H1 (cell line): ENCODE measurements around the gene CCT5. TPM values are rescaled to one million over a fixed set of nuclear protein-coding genes. Genes with fewer than 3 reads are reported as not detected.

ENCODE experiments used
- CTCF ChIA-PET: fragments of 300-600 bp; sonication (Branson Sonifier 250); formaldehyde crosslinking; loops from one replicate; lab custom pipeline; 2021; ENCODE audit not compliant: partially characterized antibody; lab: Charles Lee
- POLR2A ChIA-PET: fragments of 300-600 bp; sonication (Branson Sonifier 250); formaldehyde crosslinking; loops from one replicate; lab custom pipeline; 2021; ENCODE audit warnings: inconsistent platforms; ENCODE audit not compliant: partially characterized antibody; lab: Charles Lee
- DNase-seq, 2 experiments: peaks; one replicate each; pipeline versions ENCODE4 v3.0.0 to v3.0.0-alpha.2; 2010 to 2022; ENCODE audit warnings: low spot score in 2 of 2, low read depth in 1 of 2, mixed read lengths in 1 of 2
- FAIRE-seq: peaks from 2 replicates; lab custom pipeline; 2011; peaks lifted over from hg19 to GRCh38; lab: Jason Lieb, UNC
- H2AFZ ChIP-seq: 2 replicates; pipeline ENCODE4 v1.8.1; 2012; ENCODE audit warnings: low read length, inconsistent platforms
- H2AK5ac ChIP-seq: 2 replicates; pipeline ENCODE4 v1.6.1; 2013; ENCODE audit warnings: low read depth, low read length
- H2BK120ac ChIP-seq: replicated peaks from 2 replicates; pipeline ENCODE3; 2013; ENCODE audit warnings: low read depth, low read length, inconsistent platforms
- H2BK12ac ChIP-seq: 2 replicates; pipeline ENCODE4 v1.6.1; 2013; ENCODE audit warnings: low read depth, low read length
- H2BK15ac ChIP-seq: 2 replicates; pipeline ENCODE4 v1.6.1; 2013; ENCODE audit warnings: low read length
- H2BK20ac ChIP-seq: 2 replicates; pipeline ENCODE4 v1.6.1; 2013; ENCODE audit warnings: low read length
- H2BK5ac ChIP-seq: 2 replicates; pipeline ENCODE4 v1.6.1; 2013; ENCODE audit warnings: low read depth, low read length
- H3K14ac ChIP-seq: 2 replicates; pipeline ENCODE4 v1.6.1; 2013; ENCODE audit warnings: inconsistent platforms; ENCODE audit not compliant: insufficient read length
- H3K18ac ChIP-seq: 2 replicates; pipeline ENCODE4 v1.6.1; 2013; ENCODE audit warnings: low read length; ENCODE audit errors: extremely low read depth
- H3K23ac ChIP-seq: 2 replicates; pipeline ENCODE4 v1.6.1; 2013; ENCODE audit warnings: inconsistent platforms; ENCODE audit not compliant: insufficient read length
- H3K23me2 ChIP-seq: 2 replicates; pipeline ENCODE4 v1.6.1; 2013; ENCODE audit warnings: low read depth, low read length
- H3K27ac ChIP-seq: 2 replicates; pipeline ENCODE4 v1.6.1; 2011; ENCODE audit warnings: low read depth, low read length, inconsistent platforms
- H3K27me3 ChIP-seq, 4 experiments: replicated peaks in 1 of 4; 1 replicate in 1 of 4; 2 replicates in 3 of 4; pipeline versions ENCODE4 v1.6.1 to v1.8.1; 2011 to 2013; ENCODE audit warnings: low read length in 3 of 4, mild to moderate bottlenecking in 3 of 4, inconsistent platforms in 2 of 4, mixed read lengths in 2 of 4, moderate library complexity in 1 of 4; ENCODE audit not compliant: control insufficient read depth in 3 of 4, insufficient read depth in 3 of 4; ENCODE audit errors: extremely low read depth in 1 of 4
- H3K36me3 ChIP-seq, 4 experiments: 2 replicates each; pipeline versions ENCODE4 v1.6.1 to v1.8.1; 2011 to 2013; ENCODE audit warnings: mild to moderate bottlenecking in 4 of 4, low read length in 3 of 4, moderate library complexity in 2 of 4, control low read depth in 1 of 4, inconsistent platforms in 1 of 4; ENCODE audit not compliant: insufficient read depth in 4 of 4, control insufficient read depth in 2 of 4
- H3K4ac ChIP-seq: replicated peaks from 2 replicates; pipeline ENCODE3; 2013; ENCODE audit warnings: low read length, low read depth, mixed read lengths, inconsistent platforms; ENCODE audit not compliant: insufficient read length
- H3K4me1 ChIP-seq, 4 experiments: replicated peaks in 1 of 4; 1 replicate in 1 of 4; 2 replicates in 3 of 4; pipeline versions ENCODE4 v1.6.1 to v1.8.1; 2011 to 2013; ENCODE audit warnings: low read length in 3 of 4, inconsistent platforms in 2 of 4, mixed read lengths in 1 of 4; ENCODE audit not compliant: insufficient read depth in 4 of 4, control insufficient read depth in 3 of 4
- H3K4me2 ChIP-seq, 2 experiments: 2 replicates each; pipeline versions ENCODE4 v1.6.1 to v1.8.1; 2011 to 2013; ENCODE audit warnings: low read depth in 2 of 2, low read length in 2 of 2, control low read depth in 1 of 2, inconsistent platforms in 1 of 2, mild to moderate bottlenecking in 1 of 2; ENCODE audit not compliant: insufficient read depth in 1 of 2
- H3K4me3 ChIP-seq, 4 experiments: fragments of 200-600, 300-600 bp in 1 of 4; sonication (generic), shearing (Covaris generic), sonication (Bioruptor Twin) in 1 of 4; 2 replicates each; pipeline versions ENCODE4 v1.5.1 to v1.8.1; 2011 to 2016; ENCODE audit warnings: low read length in 4 of 4, low read depth in 3 of 4, control low read depth in 2 of 4, inconsistent platforms in 2 of 4, mild to moderate bottlenecking in 2 of 4, mixed read lengths in 1 of 4, moderate library complexity in 1 of 4; ENCODE audit not compliant: insufficient read depth in 2 of 4; ENCODE audit errors: extremely low read depth in 1 of 4
- H3K56ac ChIP-seq: replicated peaks from 2 replicates; pipeline ENCODE3; 2013; ENCODE audit warnings: low read depth, mild to moderate bottlenecking, mixed read lengths, low read length, inconsistent platforms; ENCODE audit not compliant: insufficient read length
- H3K79me1 ChIP-seq: 2 replicates; pipeline ENCODE4 v1.6.1; 2013; ENCODE audit warnings: low read depth, low read length, control low read depth
- H3K79me2 ChIP-seq, 2 experiments: 2 replicates each; pipeline versions ENCODE4 v1.6.1 to v1.8.1; 2012 to 2013; ENCODE audit warnings: low read length in 2 of 2, mild to moderate bottlenecking in 2 of 2, inconsistent platforms in 1 of 2; ENCODE audit not compliant: insufficient read depth in 2 of 2, control insufficient read depth in 1 of 2
- H3K9ac ChIP-seq, 4 experiments: replicated peaks in 1 of 4; 1 replicate in 1 of 4; 2 replicates in 3 of 4; pipeline versions ENCODE4 v1.6.1 to v1.8.1; 2011 to 2013; ENCODE audit warnings: low read depth in 3 of 4, low read length in 3 of 4, control low read depth in 2 of 4, mild to moderate bottlenecking in 2 of 4, moderate library complexity in 2 of 4, inconsistent platforms in 1 of 4; ENCODE audit errors: extremely low read depth in 1 of 4
- H3K9me3 ChIP-seq, 2 experiments: 2 replicates each; pipeline versions ENCODE4 v1.6.1 to v1.8.1; 2012 to 2013; ENCODE audit warnings: mild to moderate bottlenecking in 2 of 2, moderate library complexity in 2 of 2, control low read depth in 1 of 2, inconsistent platforms in 1 of 2, low read depth in 1 of 2, low read length in 1 of 2, mixed read lengths in 1 of 2; ENCODE audit not compliant: insufficient read depth in 2 of 2
- H4K20me1 ChIP-seq, 2 experiments: replicated peaks in 1 of 2; 2 replicates each; pipeline versions ENCODE3 to v1.8.1; 2011 to 2013; ENCODE audit warnings: inconsistent platforms in 2 of 2, low read length in 2 of 2, mild to moderate bottlenecking in 1 of 2; ENCODE audit not compliant: insufficient read depth in 2 of 2, control insufficient read depth in 1 of 2
- H4K5ac ChIP-seq: 2 replicates; pipeline ENCODE4 v1.6.1; 2013; ENCODE audit warnings: low read length, low read depth, mixed read lengths, inconsistent platforms; ENCODE audit not compliant: insufficient read length
- H4K8ac ChIP-seq: 2 replicates; pipeline ENCODE4 v1.8.0; 2013; ENCODE audit warnings: mild to moderate bottlenecking, moderate library complexity, low read length, inconsistent platforms; ENCODE audit not compliant: insufficient read depth; ENCODE audit errors: extremely low read depth
- H4K91ac ChIP-seq: replicated peaks from 2 replicates; pipeline ENCODE3; 2013; ENCODE audit warnings: low read length, mixed read lengths, inconsistent platforms; ENCODE audit not compliant: insufficient read length
- BACH1 ChIP-seq: IDR thresholded peaks from 2 replicates; pipeline ENCODE4 v1.6.1; 2012; ENCODE audit warnings: low read length, improper control_type of control experiment
- MAFK ChIP-seq: IDR thresholded peaks from 2 replicates; pipeline ENCODE4 v1.6.1; 2012; ENCODE audit warnings: low read depth, mild to moderate bottlenecking, improper control_type of control experiment, low read length
- MAX ChIP-seq: IDR thresholded peaks from 2 replicates; pipeline ENCODE4 v1.6.1; 2012; ENCODE audit warnings: inconsistent platforms
- NRF1 ChIP-seq: IDR thresholded peaks from 2 replicates; pipeline ENCODE4 v1.6.1; 2011; ENCODE audit warnings: mild to moderate bottlenecking, low read depth, low read length, improper control_type of control experiment
- SP2 ChIP-seq: IDR thresholded peaks from 2 replicates; pipeline ENCODE4 v1.6.1; 2012; ENCODE audit warnings: mild to moderate bottlenecking, low read length, inconsistent platforms
- YY1 ChIP-seq: IDR thresholded peaks from 2 replicates; pipeline ENCODE4 v1.6.1; 2011; ENCODE audit warnings: low read depth, mild to moderate bottlenecking, low read length
- WGBS, 2 experiments: shearing (Covaris generic) in 1 of 2; methylation state at CpG; one replicate each; pipeline versions ENCODE4 v1.1.6 to v1.1.7; 2013 to 2015; ENCODE audit warnings: low lambda C conversion rate in 2 of 2, mixed read lengths in 2 of 2, inconsistent platforms in 1 of 2, low coverage in 1 of 2, missing lambda C conversion rate in 1 of 2; ENCODE audit not compliant: insufficient replicate concordance in 2 of 2, insufficient coverage in 1 of 2, insufficient read length in 1 of 2; ENCODE audit errors: extremely low coverage in 1 of 2, missing lambda C conversion rate in 1 of 2; 5-methylcytosine and 5-hydroxymethylcytosine counted together
- polyA plus RNA-seq, 7 experiments: library from polyadenylated mRNA; depleted of rRNA in 3 of 7; stranded (reverse) in 5 of 7; unstranded in 2 of 7; fragments of >200 nt in 5 of 7; fragments of 200-250 nt in 2 of 7; gene quantifications; 1 replicate in 5 of 7; 2 replicates in 1 of 7; 4 replicates in 1 of 7; pipeline versions ENCODE4 v1.2.1 to v1.2.3, GENCODE V29; 2011 to 2013; ENCODE audit warnings: missing spikeins in 2 of 7, mixed read lengths in 2 of 7
- total RNA-seq: library from RNA; stranded (reverse); fragmentation: NEBNext Ultra II Directional; extraction: Animal tissue kit (Norgen Biotek cat#: 25700); gene quantifications from 2 replicates; pipeline ENCODE4 v1.2.1, GENCODE V29; 2021

CCT5 gene
- total and polyA plus RNA-seq, 2 of the 8 experiments (the other 6 are each of a cell fraction or from before 2014, with no cell fraction given): 425 to 549 TPM

GRCh38 chr5:10310066-10310779, 60.1 kb downstream of the CCT5 start:
- peaks cover 6% of the 10 kb centered on the region for H3K23me2 ChIP-seq
- H2BK5ac ChIP-seq: 0 out of 2 replicates have a peak overlapping the region, but pooled peaks have one; percentile 22
- H2AFZ ChIP-seq: no peak overlapping the region
- POLR2A ChIA-PET: interaction anchor here (1.3 kb wide), 1 partner anchor 9 kb away, joined by 4 read pairs; no protein-coding TSS in a partner anchor
- FAIRE-seq: no peak
- no peak overlapping the region for H4K8ac ChIP-seq
- H3K18ac ChIP-seq: 0 out of 2 replicates have a peak overlapping the region, but pooled peaks have one; percentile 24
- H4K20me1 ChIP-seq: no peaks in the 10 kb centered on the region
- no peak overlapping the region for H3K4me3 ChIP-seq
- H3K4me1 ChIP-seq: peaks cover 0 to 6% (median 4%) of the 10 kb centered on the region in 4 experiments; a peak in 5 of 7 replicates
- no peak overlapping the region for H4K5ac ChIP-seq
- H3K79me2 ChIP-seq: no peaks in the 10 kb centered on the region
- H3K23ac ChIP-seq: no peak overlapping the region
- 91% methylated on average over 8 of the region's 8 CpGs; no CpG with 5 or more reads in 1 of the 2 experiments for WGBS, 2 experiments
- no peak overlapping the region for H3K27ac ChIP-seq
- H2AK5ac ChIP-seq: no peak overlapping the region
- no peaks in the 10 kb centered on the region for H3K36me3 ChIP-seq
- peaks cover 0 to 2% (median 0%) of the 10 kb centered on the region in 4 experiments; a peak in 1 of 7 replicates for H3K27me3 ChIP-seq
- no peak overlapping the region for H3K14ac ChIP-seq
- H3K4ac ChIP-seq: no peak overlapping the region
- H3K9me3 ChIP-seq: no peaks in the 10 kb centered on the region; a peak in 1 of 4 replicates
- CTCF ChIA-PET: interaction anchor here (0.7 to 1.2 kb wide), 4 partner anchors 16 to 94 kb away, joined by 3 read pairs; no protein-coding TSS in a partner anchor
- no peak overlapping the region for H2BK120ac ChIP-seq
- TF ChIP-seq YY1: peak; percentile 68
- TF ChIP-seq SP2: no peak
- TF ChIP-seq NRF1: no peak
- TF ChIP-seq BACH1: peak; percentile 40
- TF ChIP-seq MAFK: peak; percentile 82
- TF ChIP-seq MAX: 0 out of 2 replicates have a peak, but pooled peaks have one; percentile 43
- no peak overlapping the region for H3K4me2 ChIP-seq
- no peak for DNase-seq
- H2BK15ac ChIP-seq: no peak overlapping the region; the same call in 1 of the 2 replicates
- no peak overlapping the region for H2BK12ac ChIP-seq
- H2BK20ac ChIP-seq: 0 out of 2 replicates have a peak overlapping the region, but pooled peaks have one; percentile 10
- H3K56ac ChIP-seq: no peak overlapping the region
- no peaks in the 10 kb centered on the region for H3K79me1 ChIP-seq
- H3K9ac ChIP-seq: no peak overlapping the region
- no peak overlapping the region for H4K91ac ChIP-seq
